ENCODE measurements around the gene SMARCA4. TPM values are rescaled to one million over a fixed set of nuclear protein-coding genes. Genes with fewer than 3 reads are reported as not detected.

SMARCA4 gene
- total RNA-seq, 4 donors from 2014 or later: 68.3 to 208 (median 114) TPM

DNA sequence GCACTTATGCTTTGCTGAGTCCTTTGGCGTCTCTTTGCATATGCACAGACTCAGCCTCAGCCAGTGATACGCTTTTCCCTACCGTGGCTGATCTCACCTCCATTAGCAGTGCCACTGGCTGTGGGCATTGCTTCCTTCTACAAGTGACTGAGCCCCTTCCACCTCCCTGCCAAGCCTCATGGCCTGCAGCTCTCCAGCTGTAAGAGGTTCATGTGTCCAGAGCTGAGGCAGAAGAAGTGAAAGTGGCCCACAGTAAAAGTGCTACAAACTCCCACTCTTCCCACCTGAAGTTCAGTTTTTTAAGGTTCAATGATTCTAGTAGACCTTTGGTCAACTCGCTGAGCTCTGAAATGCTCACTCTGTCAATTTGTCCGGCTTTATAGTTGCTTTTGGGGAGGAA lies 44.7 kb downstream of the SMARCA4 start:
- TF ChIP-seq, protein P1, sequence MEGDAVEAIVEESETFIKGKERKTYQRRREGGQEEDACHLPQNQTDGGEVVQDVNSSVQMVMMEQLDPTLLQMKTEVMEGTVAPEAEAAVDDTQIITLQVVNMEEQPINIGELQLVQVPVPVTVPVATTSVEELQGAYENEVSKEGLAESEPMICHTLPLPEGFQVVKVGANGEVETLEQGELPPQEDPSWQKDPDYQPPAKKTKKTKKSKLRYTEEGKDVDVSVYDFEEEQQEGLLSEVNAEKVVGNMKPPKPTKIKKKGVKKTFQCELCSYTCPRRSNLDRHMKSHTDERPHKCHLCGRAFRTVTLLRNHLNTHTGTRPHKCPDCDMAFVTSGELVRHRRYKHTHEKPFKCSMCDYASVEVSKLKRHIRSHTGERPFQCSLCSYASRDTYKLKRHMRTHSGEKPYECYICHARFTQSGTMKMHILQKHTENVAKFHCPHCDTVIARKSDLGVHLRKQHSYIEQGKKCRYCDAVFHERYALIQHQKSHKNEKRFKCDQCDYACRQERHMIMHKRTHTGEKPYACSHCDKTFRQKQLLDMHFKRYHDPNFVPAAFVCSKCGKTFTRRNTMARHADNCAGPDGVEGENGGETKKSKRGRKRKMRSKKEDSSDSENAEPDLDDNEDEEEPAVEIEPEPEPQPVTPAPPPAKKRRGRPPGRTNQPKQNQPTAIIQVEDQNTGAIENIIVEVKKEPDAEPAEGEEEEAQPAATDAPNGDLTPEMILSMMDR (IDR thresholded peaks at IDR 0.05): no peak
- no peak for TF ChIP-seq POLR2A (IDR thresholded peaks at IDR 0.05)
- DNase-seq: no peak

DNA sequence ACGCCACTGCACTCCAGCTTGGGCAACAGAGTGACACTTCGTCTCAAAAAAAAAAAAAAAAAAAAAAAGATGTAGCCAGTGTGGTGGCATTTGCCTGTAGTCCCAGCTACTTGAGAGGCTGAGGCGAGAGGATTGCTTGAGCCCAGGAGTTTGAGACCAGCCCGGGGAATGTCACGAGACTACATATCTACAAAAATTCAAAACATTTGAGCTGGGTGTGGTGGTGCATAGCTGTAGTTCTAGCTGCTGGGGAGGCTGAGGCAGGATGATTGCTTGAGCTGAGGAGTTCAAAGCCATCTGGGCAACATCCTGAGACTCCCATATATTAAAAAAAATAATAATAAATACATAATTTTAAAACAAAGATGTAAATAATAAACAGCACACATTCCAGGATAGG lies 46.6 kb downstream of the SMARCA4 start:
- Histone ChIP-seq H3K9me3 (no peaks in the 10 kb centered on the region), H3K4me1 (no peaks in the 10 kb centered on the region), H3K27ac (no peak overlapping the region), H3K27me3 (no peaks in the 10 kb centered on the region), H3K36me3 (peaks cover 0 to 73% (median 0%) of the 10 kb centered on the region in 3 donors), H3K4me3 (no peak overlapping the region)
- no peak for DNase-seq
- TF ChIP-seq POLR2A (IDR thresholded peaks at IDR 0.05): no peak
- TF ChIP-seq, protein P1 (IDR thresholded peaks at IDR 0.05): no peak

More for the DNA sequence above, 44.7 kb downstream of the SMARCA4 start:
- Histone ChIP-seq H3K27ac (no peak overlapping the region), H3K4me1 (no peaks in the 10 kb centered on the region), H3K4me3 (no peak overlapping the region), H3K27me3 (no peaks in the 10 kb centered on the region), H3K36me3 (peaks cover 0 to 65% (median 0%) of the 10 kb centered on the region in 3 donors), H3K9me3 (no peaks in the 10 kb centered on the region)

DNA sequence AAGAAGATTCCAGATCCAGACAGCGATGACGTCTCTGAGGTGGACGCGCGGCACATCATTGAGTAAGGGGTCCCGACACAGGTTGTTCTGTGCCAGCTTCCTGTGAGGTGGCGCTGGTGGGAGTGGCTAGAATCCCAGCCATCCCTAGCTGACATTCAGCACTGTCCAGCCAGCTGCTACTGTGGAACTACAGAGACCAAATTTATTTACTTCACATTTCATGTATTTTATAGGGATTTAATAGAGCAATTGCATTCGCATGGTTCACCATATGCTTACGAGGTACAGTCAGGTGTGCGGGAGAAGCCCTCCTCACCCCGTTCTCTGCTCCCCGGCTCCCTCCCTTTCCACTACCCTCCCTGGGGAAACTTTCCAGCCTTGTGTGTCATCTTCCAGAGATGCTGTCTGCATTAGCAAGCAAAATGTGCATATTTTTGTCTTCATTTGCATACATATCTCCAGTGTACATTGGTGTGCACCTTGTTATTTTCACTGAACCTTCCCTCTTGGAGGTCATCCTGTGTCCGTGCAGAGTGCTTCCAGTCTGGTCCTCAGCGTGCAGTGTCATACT lies 47.2 kb downstream of the SMARCA4 start:
- Histone ChIP-seq H3K4me1 (no peaks in the 10 kb centered on the region), H3K27ac (no peak overlapping the region), H3K4me3 (no peak overlapping the region), H3K27me3 (no peaks in the 10 kb centered on the region), H3K9me3 (no peaks in the 10 kb centered on the region), H3K36me3 (peaks cover 0 to 76% (median 0%) of the 10 kb centered on the region in 3 donors)
- DNase-seq: peak in 1 of 3 donors; percentile 28
- no peak for TF ChIP-seq POLR2A (IDR thresholded peaks at IDR 0.05)
- TF ChIP-seq, protein P1 (IDR thresholded peaks at IDR 0.05): no peak

DNA sequence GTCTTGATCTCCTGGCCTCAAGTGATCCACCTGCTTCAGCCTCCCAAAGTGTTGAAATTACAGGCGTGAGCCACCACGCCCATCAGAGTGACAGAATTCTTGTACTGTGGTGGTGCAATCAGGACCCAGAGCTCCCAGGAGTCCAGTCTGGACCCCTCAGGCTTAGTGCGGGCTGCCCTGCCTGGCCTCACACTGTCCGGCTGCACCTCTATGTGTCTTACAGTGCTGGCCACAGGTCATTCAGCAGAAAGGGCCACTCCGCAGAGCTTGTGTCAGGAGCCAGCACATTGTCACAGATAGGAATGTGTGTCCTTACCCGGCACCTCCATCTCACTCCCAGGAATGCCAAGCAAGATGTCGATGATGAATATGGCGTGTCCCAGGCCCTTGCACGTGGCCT lies 49.2 kb downstream of the SMARCA4 start:
- TF ChIP-seq, protein P1 (IDR thresholded peaks at IDR 0.05): no peak
- TF ChIP-seq POLR2A (IDR thresholded peaks at IDR 0.05): no peak
- Histone ChIP-seq H3K27ac (no peak overlapping the region), H3K27me3 (no peaks in the 10 kb centered on the region), H3K9me3 (no peaks in the 10 kb centered on the region), H3K4me3 (no peak overlapping the region), H3K36me3 (peaks cover 0 to 82% (median 0%) of the 10 kb centered on the region in 3 donors), H3K4me1 (no peaks in the 10 kb centered on the region)
- no peak for DNase-seq

DNA sequence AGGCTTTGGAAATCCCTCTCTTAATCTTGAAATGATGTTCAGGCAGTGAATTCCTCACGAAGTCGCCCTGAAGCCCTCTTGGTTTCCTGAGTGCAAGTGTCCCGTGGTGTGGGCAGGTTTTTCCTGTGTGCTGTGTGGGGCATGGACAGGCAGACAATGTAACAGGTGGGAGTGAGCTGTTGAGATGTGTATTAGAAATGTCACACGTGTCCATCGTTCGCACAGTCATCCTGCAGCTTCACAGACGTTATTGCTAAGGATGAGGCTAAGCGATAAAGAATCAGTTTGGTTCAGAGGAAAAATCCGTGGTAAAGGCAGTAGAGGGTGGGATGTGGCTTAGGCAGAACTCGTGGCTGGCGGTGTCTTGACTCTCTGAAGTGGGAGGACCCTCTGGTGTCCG lies 51.7 kb downstream of the SMARCA4 start:
- TF ChIP-seq, protein P1 (IDR thresholded peaks at IDR 0.05): no peak
- no peak for TF ChIP-seq POLR2A (IDR thresholded peaks at IDR 0.05)
- no peaks in the 10 kb centered on the region for H3K27me3 ChIP-seq
- no peak overlapping the region for H3K4me3 ChIP-seq
- no peaks in the 10 kb centered on the region for H3K9me3 ChIP-seq
- DNase-seq: no peak
- H3K4me1 ChIP-seq: peaks cover 0 to under 1% (median 0%) of the 10 kb centered on the region in 4 donors
- peaks cover 0 to 97% (median 0%) of the 10 kb centered on the region in 3 donors for H3K36me3 ChIP-seq
- no peak overlapping the region for H3K27ac ChIP-seq

Measured in Peyer's patch (tissue), 4 donors.